ENCODE data around the gene XAB2. TPM values are rescaled to one million over a fixed set of nuclear protein-coding genes. Genes with fewer than 3 reads are reported as not detected.

XAB2 gene
- total RNA-seq, 1 experiment from 2014 or later: 48.0 TPM

GRCh38 chr19:7636317-7636690 lies 7.0 kb upstream of the XAB2 start:
- WGBS (ENCODE audit: extremely low coverage, insufficient read length, low lambda C conversion rate): no CpG with 5 or more reads among the region's 16 CpGs
- Histone ChIP-seq H4K91ac (ENCODE audit: insufficient read length, low read depth, low read length) (no peak overlapping the region), H3K27me3 (ENCODE audit: insufficient read depth, low read length) (peaks cover 16% of the 10 kb centered on the region; the same call in 1 of the 2 replicates), H4K5ac (ENCODE audit: insufficient read length, low read depth, low read length) (no peak overlapping the region), H2BK15ac (ENCODE audit: low read depth, low read length) (no peak overlapping the region), H3K14ac (ENCODE audit: insufficient read depth, low read length) (no peak overlapping the region), H3K4me2 (ENCODE audit: insufficient read depth, insufficient read length, low read length) (no peak overlapping the region), H3K4me1 (ENCODE audit: insufficient read depth, low read length) (no peaks in the 10 kb centered on the region), H2BK5ac (ENCODE audit: insufficient read length, low read length) (no peak overlapping the region), H3K79me1 (ENCODE audit: insufficient read depth, low read depth, low read length, poor library complexity, severe bottlenecking) (no peaks in the 10 kb centered on the region), H4K8ac (replicated peaks; ENCODE audit: insufficient read length, low read depth, low read length) (no peak overlapping the region), H3K18ac (ENCODE audit: insufficient read length, low read depth, low read length) (no peak overlapping the region), H2AK5ac (ENCODE audit: insufficient read length, low read length) (no peak overlapping the region), H3K79me2 (ENCODE audit: insufficient read depth, low read length) (no peaks in the 10 kb centered on the region; the same call in 1 of the 2 replicates), H2AFZ (ENCODE audit: low read length) (no peak overlapping the region), H4K20me1 (ENCODE audit: control insufficient read depth, insufficient read depth, insufficient read length) (no peaks in the 10 kb centered on the region), H3T11ph (ENCODE audit: low read length) (no peak overlapping the region), H3K27ac (ENCODE audit: insufficient read length, low read depth, low read length) (no peak overlapping the region), H3K56ac (ENCODE audit: insufficient read length, low read depth, low read length) (no peak overlapping the region), H3K23ac (ENCODE audit: insufficient read length, low read depth, low read length) (no peak overlapping the region), H3K9ac (ENCODE audit: extremely low read depth, insufficient read length, low read length) (no peak overlapping the region), H3K4ac (ENCODE audit: low read depth, low read length) (no peak overlapping the region), H2BK120ac (ENCODE audit: low read depth, low read length, poor library complexity, severe bottlenecking) (no peak overlapping the region), H2BK12ac (ENCODE audit: insufficient read length, low read depth, low read length) (no peak overlapping the region), H3K23me2 (ENCODE audit: insufficient read length, low read depth, low read length, poor library complexity, severe bottlenecking) (no peaks in the 10 kb centered on the region), H2BK20ac (ENCODE audit: low read depth, low read length, poor library complexity, severe bottlenecking) (no peak overlapping the region), H3K9me3 (ENCODE audit: control insufficient read depth, low read depth, low read length) (no peaks in the 10 kb centered on the region)
- peak overlapping the region; percentile 79 to 81 for H3K4me3 Mint-ChIP-seq
- peaks cover 0 to 5% of the 10 kb centered on the region in 2 experiments; a peak in 1 of 4 replicates for H3K4me1 Mint-ChIP-seq
- H3K27ac Mint-ChIP-seq: no peak overlapping the region
- no peak for DNase-seq
- no peaks in the 10 kb centered on the region for H3K9me3 Mint-ChIP-seq
- H3K27me3 Mint-ChIP-seq (ENCODE audit: low read depth): peaks cover 30% of the 10 kb centered on the region
- H3K36me3 Mint-ChIP-seq (ENCODE audit: insufficient read depth in 1 of 3, low read depth in 3 of 3): peaks cover 7 to 17% (median 13%) of the 10 kb centered on the region in 3 experiments; a peak in 6 of 7 replicates
- TF ChIP-seq, protein P1, sequence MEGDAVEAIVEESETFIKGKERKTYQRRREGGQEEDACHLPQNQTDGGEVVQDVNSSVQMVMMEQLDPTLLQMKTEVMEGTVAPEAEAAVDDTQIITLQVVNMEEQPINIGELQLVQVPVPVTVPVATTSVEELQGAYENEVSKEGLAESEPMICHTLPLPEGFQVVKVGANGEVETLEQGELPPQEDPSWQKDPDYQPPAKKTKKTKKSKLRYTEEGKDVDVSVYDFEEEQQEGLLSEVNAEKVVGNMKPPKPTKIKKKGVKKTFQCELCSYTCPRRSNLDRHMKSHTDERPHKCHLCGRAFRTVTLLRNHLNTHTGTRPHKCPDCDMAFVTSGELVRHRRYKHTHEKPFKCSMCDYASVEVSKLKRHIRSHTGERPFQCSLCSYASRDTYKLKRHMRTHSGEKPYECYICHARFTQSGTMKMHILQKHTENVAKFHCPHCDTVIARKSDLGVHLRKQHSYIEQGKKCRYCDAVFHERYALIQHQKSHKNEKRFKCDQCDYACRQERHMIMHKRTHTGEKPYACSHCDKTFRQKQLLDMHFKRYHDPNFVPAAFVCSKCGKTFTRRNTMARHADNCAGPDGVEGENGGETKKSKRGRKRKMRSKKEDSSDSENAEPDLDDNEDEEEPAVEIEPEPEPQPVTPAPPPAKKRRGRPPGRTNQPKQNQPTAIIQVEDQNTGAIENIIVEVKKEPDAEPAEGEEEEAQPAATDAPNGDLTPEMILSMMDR (conservative IDR thresholded peaks at IDR 0.05): no peak

Measured in H9 (cell line).